ENCODE results near the gene ASS1. TPM values are rescaled to one million over a fixed set of nuclear protein-coding genes. Genes with fewer than 3 reads are reported as not detected.

The ASS1 gene
- total and polyA plus RNA-seq, 2 of the 13 experiments (the other 11 are each of a cell fraction or from before 2014, with no cell fraction given): 77.6 to 122 TPM

DNA sequence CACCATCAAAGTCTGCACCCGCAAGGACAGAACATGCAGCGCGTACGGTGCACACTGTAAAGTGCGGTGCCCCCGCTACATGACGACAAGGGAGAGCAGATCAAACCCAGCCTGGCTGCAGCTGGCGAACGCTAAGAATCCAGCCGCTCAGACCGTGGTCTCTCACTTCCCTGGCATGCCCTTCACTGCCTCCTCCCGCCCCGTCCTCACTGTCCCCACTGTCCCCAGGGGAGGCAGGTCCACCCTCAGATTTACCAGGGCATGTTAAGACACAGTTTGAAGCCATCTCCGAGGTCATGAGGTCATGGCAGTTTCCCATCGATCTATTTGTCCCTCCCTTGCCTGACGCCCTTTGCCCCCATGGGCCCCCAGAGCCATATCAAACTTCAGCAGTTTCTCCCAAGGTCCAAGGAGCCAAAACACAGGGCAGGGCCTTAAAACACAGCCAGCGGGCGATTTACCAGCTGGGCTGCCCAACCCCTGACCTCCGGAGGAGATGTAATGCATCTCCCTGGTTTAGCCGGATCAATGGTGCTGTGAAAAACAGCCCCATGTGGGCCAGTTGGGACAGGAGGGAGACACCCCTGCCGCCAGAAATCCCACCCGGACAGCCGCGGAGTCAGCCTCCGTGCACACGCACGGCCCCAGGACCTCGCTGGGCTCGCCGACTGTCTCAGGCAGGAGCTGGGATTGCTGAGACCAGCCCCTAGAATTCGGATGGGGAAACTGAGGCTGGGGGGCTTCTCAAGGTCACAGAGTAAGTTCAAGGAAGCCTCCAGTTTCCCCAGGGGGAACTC is 82.3 kb downstream of the ASS1 start (continued):
- TF ChIP-seq ZNF468 (CRISPR knock-in tag; IDR thresholded peaks at IDR 0.05) (no peak), BCL6 (CRISPR knock-in tag; IDR thresholded peaks at IDR 0.05) (peak; percentile 43), TBP (CRISPR knock-in tag; IDR thresholded peaks at IDR 0.05) (no peak), SUZ12 (IDR thresholded peaks at IDR 0.05; ENCODE audit: low read depth, low read length) (no peak), KAT8 (CRISPR knock-in tag; IDR thresholded peaks at IDR 0.05) (no peak), CHD4 (IDR thresholded peaks at IDR 0.05; ENCODE audit: borderline replicate concordance, low read length) (no peak), ZFYVE20 (CRISPR knock-in tag; IDR thresholded peaks at IDR 0.05; ENCODE audit: borderline replicate concordance, low read depth) (no peak), NR2F6 (IDR thresholded peaks at IDR 0.05) (peak; percentile 99), NR2F6 (CRISPR knock-in tag; IDR thresholded peaks at IDR 0.05) (peak; percentile 97), ZSCAN21 (CRISPR knock-in tag; IDR thresholded peaks at IDR 0.05; ENCODE audit: borderline replicate concordance) (no peak)
- TF ChIP-seq, protein P1, sequence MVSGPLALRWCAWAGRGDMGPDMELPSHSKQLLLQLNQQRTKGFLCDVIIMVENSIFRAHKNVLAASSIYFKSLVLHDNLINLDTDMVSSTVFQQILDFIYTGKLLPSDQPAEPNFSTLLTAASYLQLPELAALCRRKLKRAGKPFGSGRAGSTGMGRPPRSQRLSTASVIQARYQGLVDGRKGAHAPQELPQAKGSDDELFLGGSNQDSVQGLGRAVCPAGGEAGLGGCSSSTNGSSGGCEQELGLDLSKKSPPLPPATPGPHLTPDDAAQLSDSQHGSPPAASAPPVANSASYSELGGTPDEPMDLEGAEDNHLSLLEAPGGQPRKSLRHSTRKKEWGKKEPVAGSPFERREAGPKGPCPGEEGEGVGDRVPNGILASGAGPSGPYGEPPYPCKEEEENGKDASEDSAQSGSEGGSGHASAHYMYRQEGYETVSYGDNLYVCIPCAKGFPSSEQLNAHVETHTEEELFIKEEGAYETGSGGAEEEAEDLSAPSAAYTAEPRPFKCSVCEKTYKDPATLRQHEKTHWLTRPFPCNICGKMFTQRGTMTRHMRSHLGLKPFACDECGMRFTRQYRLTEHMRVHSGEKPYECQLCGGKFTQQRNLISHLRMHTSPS (CRISPR knock-in tag; IDR thresholded peaks at IDR 0.05; ENCODE audit: low read depth): peak; percentile 82
- TF ChIP-seq, protein P2, sequence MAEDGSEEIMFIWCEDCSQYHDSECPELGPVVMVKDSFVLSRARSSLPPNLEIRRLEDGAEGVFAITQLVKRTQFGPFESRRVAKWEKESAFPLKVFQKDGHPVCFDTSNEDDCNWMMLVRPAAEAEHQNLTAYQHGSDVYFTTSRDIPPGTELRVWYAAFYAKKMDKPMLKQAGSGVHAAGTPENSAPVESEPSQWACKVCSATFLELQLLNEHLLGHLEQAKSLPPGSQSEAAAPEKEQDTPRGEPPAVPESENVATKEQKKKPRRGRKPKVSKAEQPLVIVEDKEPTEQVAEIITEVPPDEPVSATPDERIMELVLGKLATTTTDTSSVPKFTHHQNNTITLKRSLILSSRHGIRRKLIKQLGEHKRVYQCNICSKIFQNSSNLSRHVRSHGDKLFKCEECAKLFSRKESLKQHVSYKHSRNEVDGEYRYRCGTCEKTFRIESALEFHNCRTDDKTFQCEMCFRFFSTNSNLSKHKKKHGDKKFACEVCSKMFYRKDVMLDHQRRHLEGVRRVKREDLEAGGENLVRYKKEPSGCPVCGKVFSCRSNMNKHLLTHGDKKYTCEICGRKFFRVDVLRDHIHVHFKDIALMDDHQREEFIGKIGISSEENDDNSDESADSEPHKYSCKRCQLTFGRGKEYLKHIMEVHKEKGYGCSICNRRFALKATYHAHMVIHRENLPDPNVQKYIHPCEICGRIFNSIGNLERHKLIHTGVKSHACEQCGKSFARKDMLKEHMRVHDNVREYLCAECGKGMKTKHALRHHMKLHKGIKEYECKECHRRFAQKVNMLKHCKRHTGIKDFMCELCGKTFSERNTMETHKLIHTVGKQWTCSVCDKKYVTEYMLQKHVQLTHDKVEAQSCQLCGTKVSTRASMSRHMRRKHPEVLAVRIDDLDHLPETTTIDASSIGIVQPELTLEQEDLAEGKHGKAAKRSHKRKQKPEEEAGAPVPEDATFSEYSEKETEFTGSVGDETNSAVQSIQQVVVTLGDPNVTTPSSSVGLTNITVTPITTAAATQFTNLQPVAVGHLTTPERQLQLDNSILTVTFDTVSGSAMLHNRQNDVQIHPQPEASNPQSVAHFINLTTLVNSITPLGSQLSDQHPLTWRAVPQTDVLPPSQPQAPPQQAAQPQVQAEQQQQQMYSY (CRISPR knock-in tag; IDR thresholded peaks at IDR 0.05): no peak
- TF ChIP-seq, protein P3, sequence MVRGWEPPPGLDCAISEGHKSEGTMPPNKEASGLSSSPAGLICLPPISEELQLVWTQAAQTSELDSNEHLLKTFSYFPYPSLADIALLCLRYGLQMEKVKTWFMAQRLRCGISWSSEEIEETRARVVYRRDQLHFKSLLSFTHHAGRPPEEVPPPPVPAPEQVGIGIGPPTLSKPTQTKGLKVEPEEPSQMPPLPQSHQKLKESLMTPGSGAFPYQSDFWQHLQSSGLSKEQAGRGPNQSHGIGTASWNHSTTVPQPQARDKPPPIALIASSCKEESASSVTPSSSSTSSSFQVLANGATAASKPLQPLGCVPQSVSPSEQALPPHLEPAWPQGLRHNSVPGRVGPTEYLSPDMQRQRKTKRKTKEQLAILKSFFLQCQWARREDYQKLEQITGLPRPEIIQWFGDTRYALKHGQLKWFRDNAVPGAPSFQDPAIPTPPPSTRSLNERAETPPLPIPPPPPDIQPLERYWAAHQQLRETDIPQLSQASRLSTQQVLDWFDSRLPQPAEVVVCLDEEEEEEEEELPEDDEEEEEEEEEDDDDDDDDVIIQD (CRISPR knock-in tag; IDR thresholded peaks at IDR 0.05; ENCODE audit: low read depth): no peak
- TF ChIP-seq, protein P4, sequence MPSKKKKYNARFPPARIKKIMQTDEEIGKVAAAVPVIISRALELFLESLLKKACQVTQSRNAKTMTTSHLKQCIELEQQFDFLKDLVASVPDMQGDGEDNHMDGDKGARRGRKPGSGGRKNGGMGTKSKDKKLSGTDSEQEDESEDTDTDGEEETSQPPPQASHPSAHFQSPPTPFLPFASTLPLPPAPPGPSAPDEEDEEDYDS (CRISPR knock-in tag; IDR thresholded peaks at IDR 0.05): no peak
- TF ChIP-seq, protein P5, sequence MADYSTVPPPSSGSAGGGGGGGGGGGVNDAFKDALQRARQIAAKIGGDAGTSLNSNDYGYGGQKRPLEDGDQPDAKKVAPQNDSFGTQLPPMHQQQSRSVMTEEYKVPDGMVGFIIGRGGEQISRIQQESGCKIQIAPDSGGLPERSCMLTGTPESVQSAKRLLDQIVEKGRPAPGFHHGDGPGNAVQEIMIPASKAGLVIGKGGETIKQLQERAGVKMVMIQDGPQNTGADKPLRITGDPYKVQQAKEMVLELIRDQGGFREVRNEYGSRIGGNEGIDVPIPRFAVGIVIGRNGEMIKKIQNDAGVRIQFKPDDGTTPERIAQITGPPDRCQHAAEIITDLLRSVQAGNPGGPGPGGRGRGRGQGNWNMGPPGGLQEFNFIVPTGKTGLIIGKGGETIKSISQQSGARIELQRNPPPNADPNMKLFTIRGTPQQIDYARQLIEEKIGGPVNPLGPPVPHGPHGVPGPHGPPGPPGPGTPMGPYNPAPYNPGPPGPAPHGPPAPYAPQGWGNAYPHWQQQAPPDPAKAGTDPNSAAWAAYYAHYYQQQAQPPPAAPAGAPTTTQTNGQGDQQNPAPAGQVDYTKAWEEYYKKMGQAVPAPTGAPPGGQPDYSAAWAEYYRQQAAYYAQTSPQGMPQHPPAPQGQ (CRISPR knock-in tag; IDR thresholded peaks at IDR 0.05; ENCODE audit: borderline replicate concordance): no peak
- TF ChIP-seq, protein P6, sequence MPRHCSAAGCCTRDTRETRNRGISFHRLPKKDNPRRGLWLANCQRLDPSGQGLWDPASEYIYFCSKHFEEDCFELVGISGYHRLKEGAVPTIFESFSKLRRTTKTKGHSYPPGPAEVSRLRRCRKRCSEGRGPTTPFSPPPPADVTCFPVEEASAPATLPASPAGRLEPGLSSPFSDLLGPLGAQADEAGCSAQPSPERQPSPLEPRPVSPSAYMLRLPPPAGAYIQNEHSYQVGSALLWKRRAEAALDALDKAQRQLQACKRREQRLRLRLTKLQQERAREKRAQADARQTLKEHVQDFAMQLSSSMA (CRISPR knock-in tag; IDR thresholded peaks at IDR 0.05): 0 out of 2 replicates have a peak, but pooled peaks have one; percentile 37

All from HepG2 (cell line).